ENCODE data around the gene VSTM5. TPM values are rescaled to one million over a fixed set of nuclear protein-coding genes. Genes with fewer than 3 reads are reported as not detected.

VSTM5 gene
- total and polyA plus RNA-seq, 4 donors: 0.05 TPM; not detected in 3

DNA sequence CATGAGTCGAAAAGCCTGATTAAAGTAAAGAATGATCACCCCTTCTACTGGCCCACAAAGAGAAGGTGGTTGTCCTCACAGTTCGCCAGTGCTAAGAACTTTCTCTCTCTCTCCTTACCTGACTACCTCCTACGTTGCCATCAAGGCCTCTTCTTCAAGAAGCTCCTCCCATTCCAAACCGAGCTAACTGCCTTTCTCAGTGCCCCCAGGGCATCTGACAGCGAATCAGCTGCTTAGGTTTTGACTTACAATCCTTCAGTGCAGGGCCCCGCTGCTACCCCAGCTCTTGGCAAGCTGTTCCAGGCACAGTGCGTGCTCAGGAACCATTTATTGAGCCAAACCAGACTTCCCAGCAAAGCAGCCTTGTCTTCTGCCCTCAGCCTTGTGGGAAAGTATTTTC is 5.8 kb downstream of the VSTM5 start:
- Histone ChIP-seq H3K27ac (ENCODE audit: low read depth in 1 of 2, low read length in 2 of 2) (no peak overlapping the region), H3K36me3 (ENCODE audit: control insufficient read depth in 4 of 4, insufficient read depth in 3 of 4, low read depth in 1 of 4, low read length in 3 of 4) (no peaks in the 10 kb centered on the region), H3K27me3 (ENCODE audit: control insufficient read depth in 4 of 4, insufficient read depth in 4 of 4, low read length in 3 of 4) (no peaks in the 10 kb centered on the region), H3K9me3 (ENCODE audit: control insufficient read depth in 4 of 4, low read length in 3 of 4) (no peaks in the 10 kb centered on the region), H3K9ac (ENCODE audit: low read depth in 1 of 2, low read length in 2 of 2) (no peak overlapping the region), H3K4me3 (ENCODE audit: low read depth in 1 of 3, low read length in 3 of 3) (no peak overlapping the region), H3K4me1 (ENCODE audit: control insufficient read depth in 4 of 4, insufficient read depth in 4 of 4, low read length in 3 of 4) (peaks cover 0 to 2% (median under 1%) of the 10 kb centered on the region in 4 donors)
- DNase-seq (ENCODE audit: low spot score): no peak
- 78% methylated on average over 7 of the region's 7 CpGs for WGBS
- TF ChIP-seq JUND (IDR thresholded peaks at IDR 0.05) (no peak), RAD21 (IDR thresholded peaks at IDR 0.05) (no peak), FOXA1 (IDR thresholded peaks at IDR 0.05) (no peak), HNF4G (IDR thresholded peaks at IDR 0.05) (no peak), HNF4A (conservative IDR thresholded peaks at IDR 0.05) (no peak), NR2F2 (IDR thresholded peaks at IDR 0.05) (no peak), FOXA2 (IDR thresholded peaks at IDR 0.05) (no peak), EGR1 (IDR thresholded peaks at IDR 0.05; ENCODE audit: low read depth in 2 of 2) (no peak), YY1 (IDR thresholded peaks at IDR 0.05) (no peak), SP1 (IDR thresholded peaks at IDR 0.05) (no peak), GABPA (IDR thresholded peaks at IDR 0.05 in 1 of 2, conservative IDR thresholded peaks at IDR 0.05 in 1 of 2) (no peak)
- TF ChIP-seq, protein P1, sequence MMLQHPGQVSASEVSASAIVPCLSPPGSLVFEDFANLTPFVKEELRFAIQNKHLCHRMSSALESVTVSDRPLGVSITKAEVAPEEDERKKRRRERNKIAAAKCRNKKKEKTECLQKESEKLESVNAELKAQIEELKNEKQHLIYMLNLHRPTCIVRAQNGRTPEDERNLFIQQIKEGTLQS (IDR thresholded peaks at IDR 0.05): no peak
- TF ChIP-seq, protein P2, sequence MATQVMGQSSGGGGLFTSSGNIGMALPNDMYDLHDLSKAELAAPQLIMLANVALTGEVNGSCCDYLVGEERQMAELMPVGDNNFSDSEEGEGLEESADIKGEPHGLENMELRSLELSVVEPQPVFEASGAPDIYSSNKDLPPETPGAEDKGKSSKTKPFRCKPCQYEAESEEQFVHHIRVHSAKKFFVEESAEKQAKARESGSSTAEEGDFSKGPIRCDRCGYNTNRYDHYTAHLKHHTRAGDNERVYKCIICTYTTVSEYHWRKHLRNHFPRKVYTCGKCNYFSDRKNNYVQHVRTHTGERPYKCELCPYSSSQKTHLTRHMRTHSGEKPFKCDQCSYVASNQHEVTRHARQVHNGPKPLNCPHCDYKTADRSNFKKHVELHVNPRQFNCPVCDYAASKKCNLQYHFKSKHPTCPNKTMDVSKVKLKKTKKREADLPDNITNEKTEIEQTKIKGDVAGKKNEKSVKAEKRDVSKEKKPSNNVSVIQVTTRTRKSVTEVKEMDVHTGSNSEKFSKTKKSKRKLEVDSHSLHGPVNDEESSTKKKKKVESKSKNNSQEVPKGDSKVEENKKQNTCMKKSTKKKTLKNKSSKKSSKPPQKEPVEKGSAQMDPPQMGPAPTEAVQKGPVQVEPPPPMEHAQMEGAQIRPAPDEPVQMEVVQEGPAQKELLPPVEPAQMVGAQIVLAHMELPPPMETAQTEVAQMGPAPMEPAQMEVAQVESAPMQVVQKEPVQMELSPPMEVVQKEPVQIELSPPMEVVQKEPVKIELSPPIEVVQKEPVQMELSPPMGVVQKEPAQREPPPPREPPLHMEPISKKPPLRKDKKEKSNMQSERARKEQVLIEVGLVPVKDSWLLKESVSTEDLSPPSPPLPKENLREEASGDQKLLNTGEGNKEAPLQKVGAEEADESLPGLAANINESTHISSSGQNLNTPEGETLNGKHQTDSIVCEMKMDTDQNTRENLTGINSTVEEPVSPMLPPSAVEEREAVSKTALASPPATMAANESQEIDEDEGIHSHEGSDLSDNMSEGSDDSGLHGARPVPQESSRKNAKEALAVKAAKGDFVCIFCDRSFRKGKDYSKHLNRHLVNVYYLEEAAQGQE (IDR thresholded peaks at IDR 0.05): no peak
- TF ChIP-seq, protein P3, sequence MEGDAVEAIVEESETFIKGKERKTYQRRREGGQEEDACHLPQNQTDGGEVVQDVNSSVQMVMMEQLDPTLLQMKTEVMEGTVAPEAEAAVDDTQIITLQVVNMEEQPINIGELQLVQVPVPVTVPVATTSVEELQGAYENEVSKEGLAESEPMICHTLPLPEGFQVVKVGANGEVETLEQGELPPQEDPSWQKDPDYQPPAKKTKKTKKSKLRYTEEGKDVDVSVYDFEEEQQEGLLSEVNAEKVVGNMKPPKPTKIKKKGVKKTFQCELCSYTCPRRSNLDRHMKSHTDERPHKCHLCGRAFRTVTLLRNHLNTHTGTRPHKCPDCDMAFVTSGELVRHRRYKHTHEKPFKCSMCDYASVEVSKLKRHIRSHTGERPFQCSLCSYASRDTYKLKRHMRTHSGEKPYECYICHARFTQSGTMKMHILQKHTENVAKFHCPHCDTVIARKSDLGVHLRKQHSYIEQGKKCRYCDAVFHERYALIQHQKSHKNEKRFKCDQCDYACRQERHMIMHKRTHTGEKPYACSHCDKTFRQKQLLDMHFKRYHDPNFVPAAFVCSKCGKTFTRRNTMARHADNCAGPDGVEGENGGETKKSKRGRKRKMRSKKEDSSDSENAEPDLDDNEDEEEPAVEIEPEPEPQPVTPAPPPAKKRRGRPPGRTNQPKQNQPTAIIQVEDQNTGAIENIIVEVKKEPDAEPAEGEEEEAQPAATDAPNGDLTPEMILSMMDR (IDR thresholded peaks at IDR 0.05; ENCODE audit: low read depth, low read length, missing input control): no peak
- TF ChIP-seq, protein P4, sequence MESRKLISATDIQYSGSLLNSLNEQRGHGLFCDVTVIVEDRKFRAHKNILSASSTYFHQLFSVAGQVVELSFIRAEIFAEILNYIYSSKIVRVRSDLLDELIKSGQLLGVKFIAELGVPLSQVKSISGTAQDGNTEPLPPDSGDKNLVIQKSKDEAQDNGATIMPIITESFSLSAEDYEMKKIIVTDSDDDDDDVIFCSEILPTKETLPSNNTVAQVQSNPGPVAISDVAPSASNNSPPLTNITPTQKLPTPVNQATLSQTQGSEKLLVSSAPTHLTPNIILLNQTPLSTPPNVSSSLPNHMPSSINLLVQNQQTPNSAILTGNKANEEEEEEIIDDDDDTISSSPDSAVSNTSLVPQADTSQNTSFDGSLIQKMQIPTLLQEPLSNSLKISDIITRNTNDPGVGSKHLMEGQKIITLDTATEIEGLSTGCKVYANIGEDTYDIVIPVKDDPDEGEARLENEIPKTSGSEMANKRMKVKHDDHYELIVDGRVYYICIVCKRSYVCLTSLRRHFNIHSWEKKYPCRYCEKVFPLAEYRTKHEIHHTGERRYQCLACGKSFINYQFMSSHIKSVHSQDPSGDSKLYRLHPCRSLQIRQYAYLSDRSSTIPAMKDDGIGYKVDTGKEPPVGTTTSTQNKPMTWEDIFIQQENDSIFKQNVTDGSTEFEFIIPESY (IDR thresholded peaks at IDR 0.05): no peak

DNA sequence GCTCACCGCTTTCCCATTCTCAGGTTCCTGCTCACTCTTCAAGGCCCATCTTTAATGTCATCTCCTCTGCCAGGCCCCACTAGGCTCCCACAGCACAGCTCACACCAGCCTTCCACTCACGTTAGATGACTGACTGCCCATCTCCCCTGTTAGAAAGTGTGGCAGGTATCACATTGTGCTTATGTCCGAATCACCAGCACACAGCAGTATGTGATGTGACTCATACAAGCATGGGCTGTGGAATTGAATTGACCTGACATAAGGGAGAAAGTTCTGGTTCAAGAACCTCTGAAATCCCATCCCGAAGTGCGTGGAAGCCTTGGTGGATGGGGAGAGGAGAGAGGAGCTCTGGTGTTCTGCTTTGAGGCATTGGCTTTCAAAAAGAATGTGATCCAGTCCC is 6.5 kb downstream of the VSTM5 start:
- DNase-seq (ENCODE audit: low spot score): no peak
- TF ChIP-seq FOXA1 (IDR thresholded peaks at IDR 0.05) (no peak), HNF4A (conservative IDR thresholded peaks at IDR 0.05) (no peak), EGR1 (IDR thresholded peaks at IDR 0.05; ENCODE audit: low read depth in 2 of 2) (no peak), RXRA (IDR thresholded peaks at IDR 0.05) (no peak), FOXA2 (IDR thresholded peaks at IDR 0.05) (no peak), SP1 (IDR thresholded peaks at IDR 0.05) (no peak), HNF4G (IDR thresholded peaks at IDR 0.05) (no peak)
- TF ChIP-seq, protein P5, sequence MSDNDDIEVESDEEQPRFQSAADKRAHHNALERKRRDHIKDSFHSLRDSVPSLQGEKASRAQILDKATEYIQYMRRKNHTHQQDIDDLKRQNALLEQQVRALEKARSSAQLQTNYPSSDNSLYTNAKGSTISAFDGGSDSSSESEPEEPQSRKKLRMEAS (IDR thresholded peaks at IDR 0.05): no peak
- TF ChIP-seq, protein P3 (IDR thresholded peaks at IDR 0.05; ENCODE audit: low read depth, low read length, missing input control): no peak
- WGBS: 95% methylated on average over 5 of the region's 5 CpGs
- no peaks in the 10 kb centered on the region for H3K9me3 ChIP-seq (ENCODE audit: control insufficient read depth in 4 of 4, low read length in 3 of 4)
- no peak overlapping the region for H3K4me3 ChIP-seq (ENCODE audit: low read depth in 1 of 3, low read length in 3 of 3)
- no peak overlapping the region for H3K27ac ChIP-seq (ENCODE audit: low read depth in 1 of 2, low read length in 2 of 2)
- H3K4me1 ChIP-seq (ENCODE audit: control insufficient read depth in 4 of 4, insufficient read depth in 4 of 4, low read length in 3 of 4): no peaks in the 10 kb centered on the region
- H3K27me3 ChIP-seq (ENCODE audit: control insufficient read depth in 4 of 4, insufficient read depth in 4 of 4, low read length in 3 of 4): no peaks in the 10 kb centered on the region
- no peaks in the 10 kb centered on the region for H3K36me3 ChIP-seq (ENCODE audit: control insufficient read depth in 4 of 4, insufficient read depth in 3 of 4, low read depth in 1 of 4, low read length in 3 of 4)
- no peak overlapping the region for H3K9ac ChIP-seq (ENCODE audit: low read depth in 1 of 2, low read length in 2 of 2)
